HL-60/S4 (cell line): ENCODE data around the gene XIAP.
"Not testable (repeated sequence)": the region's sequence is repeated elsewhere in the genome, so short reads cannot be mapped to it uniquely, and the experiment has no call there.

Source experiments
- in situ Hi-C: fragments of 300-500 bp; cut with MboI; formaldehyde crosslinking; loops from 2 replicates; pipeline ENCODE4 v1.14.3; 2022; ENCODE audit warnings: low sequenced_read_pairs

The XIAP gene

GRCh38 chrX:123859846-123860838 lies at the start of gene XIAP:
Gene XIAP, plus strand, starts transcription at chrX:123860053. Its CDS starts 25,610 bp downstream, at chrX:123885663.
- in situ Hi-C loops, result no loop called here

DNA sequence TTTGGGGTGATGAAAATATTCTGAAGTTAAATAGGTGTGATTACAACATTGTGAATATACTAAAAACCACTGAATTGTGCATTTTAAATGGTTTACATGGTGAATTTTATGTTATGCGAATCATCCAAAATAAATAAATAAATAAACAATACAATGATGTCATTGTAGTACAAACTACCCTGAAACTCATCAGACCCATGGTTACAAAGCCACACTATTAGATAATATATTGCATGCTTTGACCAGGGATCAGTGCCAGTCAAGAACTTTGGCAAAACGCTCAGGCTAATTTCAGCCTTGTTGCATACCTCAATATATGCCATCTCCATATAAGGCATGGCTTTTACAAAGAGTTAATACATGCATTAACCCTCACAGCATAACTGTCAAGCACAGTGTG lies 45.5 kb upstream of the XIAP start:
- in situ Hi-C loops, result no loop called here

DNA sequence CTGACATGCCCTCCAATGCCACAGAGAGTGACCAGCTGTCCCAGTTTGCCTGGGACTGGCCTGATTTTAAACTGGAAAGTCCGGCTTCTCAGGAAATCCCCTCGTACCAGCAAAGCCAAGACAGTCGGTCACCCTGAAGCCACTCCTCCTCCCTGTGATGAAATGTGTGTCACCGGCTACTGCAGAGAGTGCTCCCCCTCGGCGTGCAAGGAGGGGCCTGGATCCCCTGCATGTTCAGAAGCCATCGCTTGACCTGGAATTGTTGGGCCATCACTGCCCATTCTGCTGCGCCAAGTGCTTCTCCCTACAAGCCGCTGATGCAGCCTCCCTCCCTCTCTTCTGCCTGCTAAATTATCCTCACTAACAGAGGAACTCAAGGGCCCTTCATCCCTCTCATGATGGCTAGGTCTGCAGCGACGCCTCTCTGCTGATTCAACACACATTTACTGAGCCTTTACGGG lies 44.9 kb upstream of the XIAP start:
- in situ Hi-C loops, result not testable (repeated sequence)

GRCh38 chrX:123817288-123817894 lies 42.5 kb upstream of the XIAP start:
- in situ Hi-C loops, result no loop called here

DNA sequence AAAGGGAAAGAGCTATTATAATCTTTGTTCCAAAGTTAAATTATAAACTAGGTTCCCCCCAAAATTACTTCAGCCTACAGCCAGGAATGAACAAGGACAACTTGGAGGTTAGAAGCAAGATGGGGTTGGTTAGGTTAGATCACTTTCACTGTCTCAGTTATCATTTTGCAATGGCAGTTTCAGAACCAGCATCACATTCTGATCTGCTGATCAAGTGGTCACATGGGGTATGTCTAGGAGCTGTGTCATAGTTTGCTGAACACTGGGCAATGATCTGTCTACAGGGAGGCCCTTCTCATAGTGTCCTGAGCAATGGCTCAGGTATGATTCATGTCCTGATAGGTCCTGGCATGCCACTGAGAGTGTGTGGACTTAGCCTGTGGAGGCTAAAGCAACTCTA lies 41.6 kb upstream of the XIAP start:
- in situ Hi-C loops, result no loop called here

GRCh38 chrX:123822965-123823364 lies 36.9 kb upstream of the XIAP start:
- in situ Hi-C loops, result no loop called here

DNA sequence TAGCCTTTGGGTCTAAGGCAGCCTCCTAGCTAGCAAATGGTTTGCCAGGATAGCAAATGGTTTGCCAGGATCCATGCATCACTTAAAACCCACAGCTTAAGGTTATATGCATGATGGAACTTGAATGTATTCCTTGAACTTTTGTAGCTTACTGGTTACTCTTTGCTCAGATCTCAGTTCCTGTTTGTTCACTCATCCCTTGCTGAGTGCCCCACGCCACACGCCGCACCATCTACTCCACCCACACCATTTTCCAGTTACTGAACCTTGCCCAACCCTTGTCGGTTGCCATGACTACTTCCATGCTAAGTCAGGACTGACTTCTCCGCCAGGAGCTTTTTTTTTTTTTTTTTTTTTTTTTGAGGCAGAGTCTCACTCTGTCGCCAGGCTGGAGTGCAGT lies 29.5 kb upstream of the XIAP start:
- in situ Hi-C loops, result loop anchor here (25.0 kb wide), 1 partner anchor 132 kb away; the partner anchor contains the start of gene STAG2

DNA sequence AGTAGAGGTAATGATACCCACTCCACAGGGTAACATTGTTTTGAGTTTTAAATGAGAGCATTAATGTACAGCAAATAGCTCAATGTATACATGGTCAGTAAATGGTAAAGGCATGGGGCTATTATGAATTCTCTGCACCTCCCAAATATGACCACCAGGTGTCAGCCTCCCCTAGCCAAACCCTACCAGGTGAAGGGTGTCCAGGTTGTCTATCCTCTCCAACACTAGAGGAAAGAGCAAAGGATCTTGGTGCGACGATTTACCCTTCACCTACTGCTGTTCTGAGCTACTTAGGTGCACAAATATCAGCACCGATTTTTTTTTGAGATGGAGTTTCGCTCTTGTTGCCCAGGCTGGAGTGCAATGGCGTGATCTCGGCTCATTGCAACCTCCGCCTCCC lies 26.5 kb upstream of the XIAP start:
- in situ Hi-C loops, result loop anchor here (25.0 kb wide), 1 partner anchor 129 kb away; the partner anchor contains the start of gene STAG2

- in situ Hi-C loops, result loop anchor here (25.0 kb wide), 1 partner anchor 128 kb away; the partner anchor contains the start of gene STAG2
Measured at GRCh38 chrX:123834116-123834515, 25.7 kb upstream of the XIAP start.

DNA sequence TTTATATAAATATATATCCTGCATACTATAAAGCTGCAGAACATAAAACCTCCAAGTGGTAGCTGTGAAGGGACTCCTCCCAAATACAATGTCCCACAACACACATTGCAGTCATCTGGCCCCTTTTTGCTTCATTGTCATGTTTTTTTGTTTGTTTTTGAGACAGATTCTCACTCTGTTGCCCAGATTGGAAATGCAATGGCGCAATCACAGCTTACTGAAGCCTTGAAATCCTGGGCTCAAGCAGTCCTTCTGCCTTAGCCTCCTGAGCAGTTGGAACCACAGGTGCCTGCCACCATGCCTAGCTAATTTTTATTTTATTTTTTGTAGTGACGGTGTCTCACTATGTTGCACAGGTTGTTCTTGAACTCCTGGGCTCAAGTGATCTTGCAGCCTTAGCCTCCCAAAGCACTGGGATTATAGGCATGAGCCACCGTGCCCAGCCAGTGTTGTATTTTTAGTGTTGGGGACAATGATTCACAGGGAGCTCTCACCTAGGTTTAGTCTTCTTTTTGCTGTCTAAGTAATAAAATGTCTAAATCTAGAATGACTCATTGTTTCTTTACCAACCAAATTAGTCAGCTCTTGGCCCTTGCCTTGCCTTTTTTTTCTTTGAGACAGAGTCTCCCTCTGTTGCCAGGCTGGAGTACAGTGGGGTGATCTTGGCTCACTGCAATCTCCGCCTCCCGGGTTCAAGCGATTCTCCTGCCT lies 24.0 kb upstream of the XIAP start:
- in situ Hi-C loops, result loop anchor here (25.0 kb wide), 1 partner anchor 126 kb away; the partner anchor contains the start of gene STAG2

- in situ Hi-C loops, result loop anchor here (25.0 kb wide), 1 partner anchor 117 kb away; the partner anchor contains the start of gene STAG2
Measured at GRCh38 chrX:123845129-123845528, 14.7 kb upstream of the XIAP start.

DNA sequence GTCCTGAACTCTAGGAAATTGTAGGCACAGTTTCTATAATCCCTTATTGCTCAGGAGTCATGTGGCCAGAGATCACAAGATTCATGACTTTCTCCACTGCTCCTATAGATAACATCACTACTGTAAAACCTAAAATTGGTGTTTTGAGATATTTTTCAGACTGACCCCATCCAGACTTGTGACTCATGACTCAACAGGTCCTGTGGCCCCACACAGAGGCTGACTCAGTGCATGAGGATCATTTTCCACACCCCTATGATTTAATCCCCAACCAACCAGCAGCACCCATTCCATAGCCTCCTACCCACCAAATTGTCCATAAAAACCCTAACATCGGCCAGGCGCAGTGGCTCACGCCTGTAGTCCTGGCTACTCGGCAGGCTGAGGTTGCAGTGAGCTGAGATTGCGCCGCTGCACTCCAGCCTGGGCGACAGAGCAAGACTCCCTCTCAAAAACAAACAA lies 13.2 kb upstream of the XIAP start:
- in situ Hi-C loops, result loop anchor here (25.0 kb wide), 1 partner anchor 116 kb away; the partner anchor contains the start of gene STAG2

DNA sequence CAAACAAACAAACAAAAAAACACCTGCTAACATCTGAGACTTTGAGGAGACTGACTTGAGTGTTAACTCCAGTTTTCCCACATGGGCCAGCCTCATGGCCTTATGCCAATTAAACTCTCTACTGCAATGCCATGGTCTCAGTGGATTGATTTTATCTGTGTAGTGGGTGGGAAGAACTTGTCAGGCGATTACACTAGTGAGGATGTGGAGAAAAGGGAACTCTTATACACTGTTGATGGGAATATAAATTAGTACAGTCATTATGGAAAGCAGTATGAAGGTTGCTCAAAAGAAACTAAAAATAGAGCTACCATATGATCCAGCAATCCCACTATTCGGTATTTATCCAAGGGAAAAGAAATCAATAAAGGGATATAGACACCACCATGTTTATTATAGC lies 12.8 kb upstream of the XIAP start:
- in situ Hi-C loops, result loop anchor here (25.0 kb wide), 1 partner anchor 115 kb away; the partner anchor contains the start of gene STAG2

GRCh38 chrX:123849096-123849495 lies 10.8 kb upstream of the XIAP start:
- in situ Hi-C loops, result loop anchor here (25.0 kb wide), 1 partner anchor 113 kb away; the partner anchor contains the start of gene STAG2

DNA sequence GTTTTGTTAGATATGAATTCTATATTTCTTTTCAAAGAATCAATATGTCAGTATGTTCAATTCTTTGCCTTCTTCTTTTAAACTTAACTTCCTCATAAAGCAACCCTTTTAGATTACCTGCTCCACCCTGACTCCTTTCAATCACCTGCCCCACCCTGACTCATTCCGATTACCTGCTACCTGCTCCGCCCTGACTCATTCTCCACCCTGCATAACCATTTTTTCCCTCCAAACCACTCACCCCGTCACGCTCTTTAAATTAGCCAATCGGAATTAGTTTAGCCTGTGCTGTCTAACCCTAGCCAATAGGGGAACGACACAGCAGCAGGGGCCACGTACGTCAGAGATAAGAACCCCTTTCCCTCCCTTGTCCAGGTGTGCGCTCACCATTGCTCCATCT lies 9.9 kb upstream of the XIAP start:
- in situ Hi-C loops, result loop anchor here (25.0 kb wide), 1 partner anchor 112 kb away; the partner anchor contains the start of gene STAG2

- in situ Hi-C loops, result no loop called here
Measured at GRCh38 chrX:123851079-123851478, 8.8 kb upstream of the XIAP start.

- in situ Hi-C loops, result no loop called here
Measured at GRCh38 chrX:123854329-123854728, 5.5 kb upstream of the XIAP start.

GRCh38 chrX:123859409-123859845 lies 426 bp upstream of the XIAP start:
- in situ Hi-C loops, result no loop called here

GRCh38 chrX:123860983-123861382 lies 1.1 kb downstream of the XIAP start:
- in situ Hi-C loops, result no loop called here

- in situ Hi-C loops, result no loop called here
Measured at GRCh38 chrX:123869488-123869887, 9.6 kb downstream of the XIAP start.
